Right renal cortex interstitium (tissue), 3 donors: Measurements from ENCODE around the gene FKBP3. TPM values are rescaled to one million over a fixed set of nuclear protein-coding genes. Genes with fewer than 3 reads are reported as not detected.
"Not testable (repeated sequence)": the region's sequence is repeated elsewhere in the genome, so short reads cannot be mapped to it uniquely, and the experiment has no call there.

ENCODE experiments used
- DNase-seq, 3 donors: peaks; one replicate each; pipeline ENCODE4 v3.0.0-alpha.2; 2013; ENCODE audit warnings: low read depth in 3 of 3, low spot score in 2 of 3
- polyA plus RNA-seq, 3 donors: library from polyadenylated mRNA; unstranded; fragments of 120-200 nt; gene quantifications; one replicate each; pipeline ENCODE4 v1.2.1, GENCODE V29; 2013; ENCODE audit not compliant: insufficient read length in 3 of 3

The FKBP3 gene
- 100 to 1,000 TPM; 130 to 143 (median 134) TPM for polyA plus RNA-seq

- DNase-seq: peak; percentile 93 to 96 (median 94)
These were observed at the start of gene FKBP3 for GRCh38 chr14:45134051-45134958. FKBP3 (minus strand) TSS chr14:45134481; CDS start chr14:45134456, 25 bp downstream.

- DNase-seq: no peak
These were observed 47.5 kb upstream of the FKBP3 start for GRCh38 chr14:45181806-45182205.

- no peak for DNase-seq
These were observed 47.0 kb upstream of the FKBP3 start for GRCh38 chr14:45181329-45181728.

GRCh38 chr14:45177076-45177475 is 42.8 kb upstream of the FKBP3 start:
- no peak for DNase-seq

GRCh38 chr14:45169906-45170305 is 35.6 kb upstream of the FKBP3 start:
- no peak for DNase-seq

- DNase-seq: no peak
These were observed 21.8 kb upstream of the FKBP3 start for GRCh38 chr14:45156067-45156466.

- DNase-seq: no peak
These were observed 16.2 kb upstream of the FKBP3 start for GRCh38 chr14:45150386-45150890.

- no peak for DNase-seq
These were observed 15.3 kb upstream of the FKBP3 start for GRCh38 chr14:45149602-45150001.

- no peak for DNase-seq
These were observed 10.9 kb upstream of the FKBP3 start for GRCh38 chr14:45145214-45145613.

- no peak for DNase-seq
These were observed 10.4 kb upstream of the FKBP3 start for GRCh38 chr14:45144658-45145057.

GRCh38 chr14:45142083-45142482 is 7.8 kb upstream of the FKBP3 start:
- not testable (repeated sequence) for DNase-seq

GRCh38 chr14:45140661-45141187 is 6.4 kb upstream of the FKBP3 start:
- no peak for DNase-seq

GRCh38 chr14:45136399-45136798 is 2.1 kb upstream of the FKBP3 start:
- no peak for DNase-seq

- peak; percentile 97 to 98 (median 97) for DNase-seq
These were observed 1.5 kb upstream of the FKBP3 start, which contains the start of gene FANCM for GRCh38 chr14:45135659-45136395. FANCM (plus strand) TSS chr14:45135930; CDS start chr14:45136032, 102 bp downstream.

- DNase-seq: peak in 2 of 3 donors; percentile 20 to 35
These were observed 875 bp upstream of the FKBP3 start for GRCh38 chr14:45135156-45135555.

GRCh38 chr14:45133683-45134050 is 614 bp downstream of the FKBP3 start:
- peak in 1 of 3 donors; percentile 12 for DNase-seq

GRCh38 chr14:45128963-45129629 is 5.2 kb downstream of the FKBP3 start:
- DNase-seq: no peak

GRCh38 chr14:45125754-45126153 is 8.5 kb downstream of the FKBP3 start:
- no peak for DNase-seq

- DNase-seq: no peak
These were observed 11.0 kb downstream of the FKBP3 start for GRCh38 chr14:45123271-45123670.

GRCh38 chr14:45120096-45120495 is 14.2 kb downstream of the FKBP3 start:
- no peak for DNase-seq

- no peak for DNase-seq
These were observed 15.7 kb downstream of the FKBP3 start for GRCh38 chr14:45118594-45118993.
